GM18511 (cell line): ENCODE data around the gene FUT3.
"Not testable (repeated sequence)": the region's sequence is repeated elsewhere in the genome, so short reads cannot be mapped to it uniquely, and the experiment has no call there.

Source experiments
- ATAC-seq: cut with Tn5 transposase; IDR thresholded peaks from one replicate; pipeline ENCODE4 v1.9.1; 2021; ENCODE audit warnings: mild to moderate bottlenecking, moderate library complexity; ENCODE audit not compliant: unreplicated experiment

Gene FUT3

DNA sequence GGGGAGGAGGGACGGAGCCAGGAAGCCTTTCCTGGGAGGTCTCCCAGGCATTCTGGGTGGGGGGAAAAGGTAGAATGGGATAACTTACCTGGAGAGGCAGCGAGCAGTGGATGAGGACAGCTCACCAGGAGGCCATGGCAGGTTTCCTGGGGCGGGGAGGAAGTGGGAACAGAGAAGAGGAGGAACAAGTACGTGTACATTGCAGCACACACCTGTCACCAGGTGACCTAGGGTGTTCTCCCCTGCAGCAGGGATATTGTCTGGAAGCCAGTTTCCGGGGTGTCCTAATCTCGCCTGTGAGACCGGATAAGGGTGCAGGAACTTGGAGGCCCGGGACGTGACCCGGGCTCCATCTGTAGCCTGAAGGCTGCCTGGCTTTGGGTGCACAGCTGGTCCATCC is at the start of gene FUT3:
TSS of gene FUT3 (minus strand) at position 148 of the 400 bp plus-strand sequence.
- no peak for ATAC-seq

DNA sequence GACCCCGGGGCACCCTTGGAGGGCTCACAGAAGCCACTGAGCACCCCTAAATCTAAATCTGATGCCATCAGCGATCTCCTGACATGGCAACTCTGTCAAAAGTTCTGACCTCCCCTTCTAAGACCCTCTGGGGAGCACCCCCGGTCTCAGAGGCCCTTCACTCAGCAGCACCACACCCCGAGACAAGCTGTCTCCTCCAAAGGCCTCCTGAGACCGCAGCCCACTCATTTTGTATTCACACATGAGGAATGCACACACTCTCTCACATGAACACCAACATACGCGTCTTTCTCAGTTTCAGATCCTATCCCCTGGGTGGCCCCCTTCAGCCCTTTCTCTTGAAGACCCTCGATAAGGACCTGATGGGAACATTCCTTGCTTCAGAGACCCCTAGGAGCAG is 49.7 kb upstream of the FUT3 start:
- ATAC-seq = no peak

DNA sequence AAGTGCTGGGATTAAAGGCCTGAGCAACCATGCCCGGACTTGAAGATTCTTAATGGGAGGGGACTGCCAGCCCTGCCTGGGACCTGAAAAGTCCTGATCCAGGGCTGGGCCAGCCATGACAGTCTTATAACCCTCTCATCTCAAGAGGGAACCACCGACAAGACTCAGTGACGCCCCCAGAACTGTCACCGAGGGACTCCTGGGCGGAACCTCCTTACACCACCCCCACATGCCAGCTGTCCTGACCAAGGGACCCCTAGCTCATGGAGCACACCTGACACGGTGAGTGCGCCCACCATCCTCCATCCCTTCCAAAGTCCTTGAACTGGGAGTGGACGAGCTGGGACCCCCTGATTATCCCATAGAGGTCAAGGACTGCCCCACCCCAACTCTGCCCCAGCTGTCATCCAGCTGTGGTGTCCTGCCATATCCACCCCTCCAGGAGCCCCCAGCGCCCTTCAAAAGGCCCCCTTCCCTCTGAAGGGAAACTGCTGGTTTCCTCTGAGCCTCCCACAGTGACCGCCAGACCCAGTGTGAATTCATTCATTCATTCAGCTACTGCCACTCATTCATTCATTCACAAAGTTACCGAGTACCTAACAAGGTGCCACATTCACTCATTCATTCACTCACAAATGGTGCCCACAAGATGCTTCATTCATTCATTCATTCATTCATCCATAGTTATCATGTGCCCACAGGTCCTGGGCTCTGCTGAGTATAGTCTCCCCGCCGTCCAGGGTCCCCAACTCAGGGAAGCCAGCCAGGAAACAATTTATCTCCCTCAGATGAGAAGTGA is 48.7 kb upstream of the FUT3 start:
- ATAC-seq = no peak

DNA sequence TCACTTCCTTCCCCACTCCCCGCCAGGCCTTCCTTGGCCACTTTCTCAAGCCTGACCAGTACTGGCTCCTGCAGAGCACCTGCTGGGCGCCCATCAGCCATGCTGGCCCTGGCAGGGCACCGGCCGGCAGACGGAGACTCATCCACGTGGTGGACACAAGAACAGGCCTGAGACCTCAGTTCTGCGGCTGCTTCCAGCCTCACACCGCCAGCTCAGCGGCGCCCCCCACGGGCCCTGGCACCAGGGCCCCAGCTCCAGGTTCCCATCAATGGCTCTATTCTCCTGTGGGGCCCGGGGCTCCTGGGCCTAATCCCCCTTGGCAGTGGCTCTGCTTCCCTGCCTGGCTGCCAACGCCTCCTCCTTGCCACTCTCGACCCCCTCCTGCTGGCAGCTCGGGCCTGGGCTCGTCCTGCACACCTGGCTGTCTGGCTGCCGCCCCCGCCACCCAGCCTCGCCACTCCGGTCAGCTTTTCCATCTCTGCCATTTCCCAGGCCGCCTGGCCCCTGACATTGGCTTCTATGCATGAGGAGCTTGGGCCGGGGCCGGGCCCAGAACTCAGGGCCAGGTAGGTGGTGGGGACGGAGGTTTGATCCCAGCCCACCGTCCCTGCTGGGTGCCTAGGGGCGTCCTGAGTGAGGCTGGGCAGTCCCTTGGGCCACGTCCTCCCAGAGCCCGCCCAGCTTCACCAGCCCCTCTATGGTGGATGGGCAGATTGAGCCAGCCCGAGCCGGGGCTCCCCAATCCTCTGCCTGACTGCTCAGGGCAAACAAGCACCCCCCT is 46.1 kb upstream of the FUT3 start:
- ATAC-seq = no peak

DNA sequence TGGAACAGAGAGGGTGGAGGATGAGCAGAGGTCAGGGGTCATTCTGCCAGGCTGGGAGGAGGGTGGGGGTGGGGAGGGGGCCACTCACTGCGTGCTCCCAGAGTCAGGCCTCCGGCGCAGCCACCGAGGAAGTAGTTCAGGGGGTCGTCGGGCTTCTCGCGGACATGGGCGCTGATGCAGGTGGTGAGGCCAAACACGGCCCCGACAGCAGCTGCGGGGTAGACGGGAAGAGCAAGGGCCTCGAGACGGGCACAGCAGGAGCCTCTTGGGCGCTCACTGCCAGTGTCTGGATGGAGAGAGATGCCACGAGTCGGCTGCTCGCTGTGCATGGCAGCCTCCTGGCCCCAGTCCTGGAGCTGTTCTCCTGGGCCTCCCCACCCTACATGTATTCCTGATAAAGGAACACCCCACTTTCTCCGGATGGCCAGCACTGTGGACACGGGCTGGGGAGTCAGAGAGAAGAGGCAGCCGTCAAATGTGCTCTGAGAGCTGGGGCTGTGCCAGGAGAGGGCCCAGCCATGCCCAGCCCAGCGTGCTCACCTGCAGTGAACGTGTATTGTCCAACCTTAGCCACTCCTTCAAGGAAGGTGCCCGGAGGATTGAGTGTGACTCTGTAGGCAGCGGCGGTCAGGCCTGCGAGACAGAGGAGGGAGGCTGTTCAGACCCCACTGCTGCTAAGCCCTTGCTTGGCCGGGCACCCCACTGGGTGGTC is 45.3 kb upstream of the FUT3 start:
- no peak for ATAC-seq

DNA sequence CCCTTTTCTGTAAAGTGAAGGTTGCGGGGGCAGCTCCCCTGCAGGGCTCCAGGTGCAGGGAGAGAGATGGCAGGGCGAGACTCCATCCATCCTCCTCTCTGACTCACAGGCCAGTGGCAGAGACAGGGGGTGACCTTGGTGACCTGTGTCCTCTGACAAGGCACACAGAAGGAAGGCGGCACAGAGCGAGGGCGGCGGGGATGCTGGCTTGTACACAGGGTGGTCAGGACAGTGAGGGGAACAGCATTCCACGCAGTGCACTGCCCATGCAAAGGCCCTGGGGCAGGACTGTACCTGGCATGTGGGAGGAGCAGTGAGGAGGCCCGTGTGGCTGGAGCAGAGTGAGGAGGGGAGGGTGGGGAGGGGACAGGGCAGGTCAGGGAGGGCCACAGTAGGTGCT is 44.6 kb upstream of the FUT3 start:
- ATAC-seq = no peak

DNA sequence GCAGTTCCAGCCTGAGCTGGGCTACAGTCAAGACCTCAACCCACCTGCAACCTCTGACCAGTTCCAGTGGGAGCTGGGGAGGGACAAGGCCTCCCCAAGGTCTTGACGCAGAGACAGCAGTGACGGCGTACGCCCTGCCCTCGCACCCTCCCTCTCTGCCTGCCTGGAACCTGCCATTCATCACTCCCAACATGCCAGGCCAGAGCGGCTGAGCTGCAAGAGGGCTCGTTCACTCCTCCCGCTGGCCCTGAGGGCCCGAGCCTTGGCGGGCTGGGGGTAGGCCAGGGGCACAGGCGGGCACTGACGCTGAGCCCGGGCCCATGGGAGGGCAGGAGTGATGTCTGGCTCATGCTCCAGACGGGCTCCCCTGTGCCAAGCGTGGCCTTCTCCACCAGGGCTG is 44.2 kb upstream of the FUT3 start:
- ATAC-seq = no peak

DNA sequence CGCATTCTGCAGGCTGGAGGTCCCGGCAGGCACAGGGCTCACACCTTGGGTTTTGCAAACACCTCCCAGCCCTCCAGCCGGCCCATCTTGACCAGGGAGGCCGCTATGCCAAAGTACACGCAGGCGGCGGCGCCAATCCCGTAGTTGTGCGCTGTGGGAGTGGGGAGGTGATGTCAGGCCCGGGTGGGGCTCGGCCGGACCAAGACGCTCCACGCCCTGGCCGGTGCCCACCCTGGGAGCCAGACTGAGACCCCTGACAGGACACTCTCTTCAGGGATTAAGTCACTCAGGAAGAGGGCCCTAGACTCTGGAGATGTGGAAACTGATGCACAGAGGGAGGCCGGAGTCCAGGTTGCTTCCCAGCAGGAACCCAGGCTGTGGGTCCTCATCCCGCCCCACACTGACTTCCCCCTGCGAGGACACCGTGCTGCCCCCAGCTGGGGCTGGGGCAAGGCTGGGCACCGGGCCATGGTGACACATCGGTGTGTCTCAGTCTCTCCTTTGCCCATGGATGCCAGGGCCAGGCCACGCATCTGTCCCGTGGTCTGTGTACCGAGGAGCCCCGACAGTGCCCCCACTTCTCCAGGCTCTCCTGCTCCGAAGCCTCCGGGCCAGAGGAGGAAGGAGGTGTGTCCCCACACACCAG is 43.6 kb upstream of the FUT3 start:
- no peak for ATAC-seq

DNA sequence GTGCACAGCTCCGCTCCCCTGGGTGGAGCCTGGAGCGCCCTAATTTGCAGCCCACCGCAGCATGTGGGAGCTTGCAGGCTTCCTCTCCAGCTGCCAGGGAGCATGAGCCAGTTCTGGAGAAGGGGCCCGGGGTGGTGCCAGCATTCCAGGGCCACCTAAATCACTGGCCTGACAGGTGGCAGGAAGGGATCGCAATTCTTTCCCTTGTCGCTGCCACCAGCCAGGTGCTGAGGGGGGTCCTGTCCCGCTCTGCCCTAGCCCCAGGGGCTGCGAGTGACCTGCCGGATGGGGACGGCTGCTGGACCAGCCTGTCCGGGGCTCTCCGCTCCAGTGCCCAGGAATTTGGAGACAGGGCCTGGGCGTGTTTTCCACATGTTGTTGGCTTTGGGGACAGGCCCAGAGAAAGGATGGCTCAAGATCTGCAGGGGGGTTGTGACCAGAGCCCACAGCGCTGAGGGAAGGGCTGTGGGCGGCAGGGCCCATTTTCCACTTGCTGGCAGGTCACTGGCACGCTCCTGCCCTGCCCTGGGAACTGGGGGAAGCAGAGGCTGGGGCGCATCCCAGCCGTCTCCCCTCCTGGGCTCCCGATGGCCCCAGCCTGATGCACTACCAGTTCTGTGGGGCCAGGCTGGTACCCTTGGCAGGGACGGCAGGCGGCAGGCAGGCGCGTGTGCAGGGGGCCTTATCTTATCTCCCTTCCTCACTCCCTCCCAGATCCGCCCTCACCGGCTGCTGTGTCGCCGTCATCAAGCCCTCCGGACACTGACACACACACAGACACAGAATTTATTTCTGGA is 42.9 kb upstream of the FUT3 start:
- no peak for ATAC-seq

DNA sequence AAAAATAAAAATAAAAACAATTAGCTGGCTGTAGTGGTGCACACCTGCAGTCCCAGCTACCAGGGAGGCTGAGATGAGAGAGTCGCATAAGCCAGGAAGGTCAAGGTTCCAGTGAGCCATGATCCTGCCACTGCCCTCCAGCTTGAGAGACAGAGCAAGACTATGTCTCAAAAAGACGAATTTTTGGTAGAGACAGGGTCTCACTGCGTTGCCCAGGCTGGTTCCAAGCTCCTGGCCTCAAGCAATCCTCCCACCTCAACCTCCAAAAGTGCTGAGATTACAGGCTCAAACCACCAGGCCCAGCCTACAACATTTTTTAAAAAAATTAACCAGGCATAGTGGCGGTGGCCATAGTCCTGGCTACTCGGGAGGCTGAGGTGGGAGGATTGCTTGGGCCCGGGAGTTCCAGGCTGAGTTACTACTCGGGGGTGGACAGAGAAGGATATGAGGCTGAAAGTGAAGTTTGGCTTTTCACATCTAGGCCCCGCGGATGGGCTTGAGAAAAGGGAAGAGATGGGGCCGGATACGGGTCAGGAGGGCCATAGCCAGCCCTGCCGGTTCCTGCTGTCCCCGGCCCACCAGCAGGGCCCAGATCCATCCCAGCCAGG is 42.2 kb upstream of the FUT3 start:
- no peak for ATAC-seq

DNA sequence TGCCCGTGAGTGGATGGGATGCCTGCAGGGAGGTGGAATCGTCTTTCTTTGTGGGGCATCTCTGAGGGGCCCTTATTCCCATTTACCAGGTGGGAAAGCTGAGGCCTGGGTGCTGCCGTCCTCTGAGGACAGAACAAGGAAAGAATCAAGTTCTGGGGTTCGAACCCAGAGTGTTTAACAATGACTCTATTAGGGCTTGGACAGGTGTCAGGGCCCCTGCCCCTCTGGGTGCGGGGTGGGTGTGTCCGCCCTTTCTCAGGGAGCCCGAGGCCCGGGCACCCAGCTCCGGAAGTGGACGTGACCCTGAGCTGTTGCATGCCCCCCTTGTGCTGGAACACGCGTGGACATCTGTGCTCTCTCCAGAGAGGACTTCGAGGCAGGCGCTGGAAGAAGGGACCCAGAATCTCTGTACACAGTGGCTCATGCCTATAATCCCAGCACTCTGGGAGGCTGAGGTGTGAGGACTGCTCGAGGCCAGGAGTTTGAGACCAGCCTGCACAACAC is 41.6 kb upstream of the FUT3 start:
- no peak for ATAC-seq

DNA sequence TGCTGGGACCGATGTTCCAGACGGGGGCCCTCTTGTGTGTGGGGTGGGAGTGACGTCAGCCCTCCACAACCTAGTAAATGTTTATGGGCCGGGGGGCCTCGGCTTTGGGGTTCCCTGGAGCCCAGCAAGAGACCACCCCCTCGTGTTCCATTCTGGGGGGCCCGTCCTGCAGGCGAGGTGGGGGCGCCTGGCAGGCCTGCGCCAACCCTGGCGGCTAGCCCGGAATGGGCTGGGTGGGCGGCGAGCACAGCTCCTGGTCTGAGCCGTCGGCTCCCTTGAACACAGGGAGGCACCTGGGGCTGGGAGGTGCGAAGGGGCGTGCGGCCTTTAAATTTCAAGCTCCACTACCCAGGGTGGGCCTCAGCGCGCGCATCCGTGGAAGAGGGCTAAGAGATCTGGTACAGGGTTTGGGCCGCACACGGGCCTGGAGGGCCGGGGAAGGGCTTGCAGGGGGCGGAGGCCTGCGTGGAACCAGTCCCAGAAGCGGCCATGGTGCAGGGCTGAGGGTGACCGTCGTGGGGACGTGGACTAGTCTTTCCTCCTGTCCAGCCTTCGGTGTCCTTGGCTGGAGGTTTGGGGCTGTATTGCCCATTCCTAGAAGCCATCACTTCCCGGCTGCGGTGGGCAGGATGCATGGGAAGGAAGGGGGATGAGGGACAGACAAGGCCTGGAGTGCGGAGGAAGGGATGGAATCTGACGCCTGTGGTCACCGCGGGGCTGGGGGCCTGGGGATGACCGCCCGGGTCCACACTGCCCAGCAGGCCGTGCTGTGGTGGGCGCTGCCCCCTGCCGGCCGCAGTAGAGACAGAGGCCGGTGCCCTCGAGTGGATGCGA is 40.9 kb upstream of the FUT3 start:
- no peak for ATAC-seq

DNA sequence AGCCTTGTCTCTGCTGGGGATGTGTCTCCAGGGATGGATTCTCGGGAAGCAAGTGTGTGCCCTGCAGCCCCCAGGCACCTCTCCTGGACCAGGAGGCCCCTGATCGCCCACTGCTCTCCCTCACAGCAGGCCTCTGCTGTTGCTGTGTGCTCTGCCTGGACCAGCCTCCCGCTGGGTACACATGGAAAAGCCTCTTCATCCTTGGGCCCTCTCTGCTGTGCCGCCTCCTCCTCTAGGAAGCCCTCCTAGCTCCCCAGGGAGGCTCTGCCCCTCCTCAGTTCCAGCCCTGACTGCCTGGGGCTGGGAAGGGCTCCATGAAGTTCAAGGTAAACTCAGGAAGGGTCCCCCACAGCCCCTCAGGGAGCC is 40.3 kb upstream of the FUT3 start:
- no peak for ATAC-seq

DNA sequence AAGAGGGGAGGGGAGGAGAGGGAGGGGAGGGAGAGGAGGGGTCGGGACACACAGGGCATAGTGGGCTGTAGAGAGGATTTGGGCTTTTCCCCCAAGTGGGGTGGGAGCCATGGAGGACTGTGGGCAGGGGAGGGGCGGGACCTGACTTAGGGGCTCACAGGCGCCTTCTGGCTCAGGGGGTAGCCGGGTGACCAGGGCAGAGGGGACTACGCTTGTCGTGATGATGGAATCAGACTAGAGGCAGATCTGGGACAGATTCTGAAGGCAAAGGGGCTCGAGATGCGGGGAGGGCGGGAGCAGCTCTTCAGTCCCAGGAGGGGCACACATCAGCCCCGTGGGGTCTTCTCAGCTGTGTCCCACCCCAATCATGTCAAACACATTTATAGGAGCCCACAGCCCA is 38.9 kb upstream of the FUT3 start:
- no peak for ATAC-seq

DNA sequence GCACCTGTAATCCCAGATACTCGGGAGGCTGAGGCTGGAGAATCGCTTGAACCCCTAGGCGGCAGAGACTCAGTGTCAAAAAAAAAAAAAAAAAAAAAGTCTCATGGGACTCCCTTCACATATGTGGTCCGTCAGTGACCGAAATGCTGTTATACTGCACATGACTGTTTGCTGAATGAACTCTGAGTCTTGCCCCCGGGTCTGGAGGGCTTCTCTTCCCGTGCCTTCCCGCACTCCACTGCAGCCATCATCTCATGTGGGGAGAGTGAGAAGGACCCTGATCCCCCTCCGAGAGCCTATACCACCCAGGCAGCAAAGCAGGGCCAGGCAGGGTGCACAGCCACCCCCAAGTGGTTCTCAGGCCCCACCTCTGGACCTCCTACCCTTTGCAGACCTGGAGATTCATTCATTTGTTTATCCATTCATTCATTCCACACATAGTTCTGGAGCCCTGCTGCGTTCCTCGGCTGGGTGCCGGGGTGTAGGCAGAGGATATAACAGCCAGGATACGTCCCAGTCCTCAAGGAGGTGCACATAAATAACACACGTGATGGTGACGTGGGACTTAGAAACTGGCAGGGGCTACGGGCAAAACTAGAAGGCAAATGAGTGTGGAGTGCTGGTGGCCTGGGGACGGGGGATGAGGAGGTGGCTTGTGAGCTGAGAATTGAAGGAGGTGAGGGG is 38.2 kb upstream of the FUT3 start:
- ATAC-seq = no peak

DNA sequence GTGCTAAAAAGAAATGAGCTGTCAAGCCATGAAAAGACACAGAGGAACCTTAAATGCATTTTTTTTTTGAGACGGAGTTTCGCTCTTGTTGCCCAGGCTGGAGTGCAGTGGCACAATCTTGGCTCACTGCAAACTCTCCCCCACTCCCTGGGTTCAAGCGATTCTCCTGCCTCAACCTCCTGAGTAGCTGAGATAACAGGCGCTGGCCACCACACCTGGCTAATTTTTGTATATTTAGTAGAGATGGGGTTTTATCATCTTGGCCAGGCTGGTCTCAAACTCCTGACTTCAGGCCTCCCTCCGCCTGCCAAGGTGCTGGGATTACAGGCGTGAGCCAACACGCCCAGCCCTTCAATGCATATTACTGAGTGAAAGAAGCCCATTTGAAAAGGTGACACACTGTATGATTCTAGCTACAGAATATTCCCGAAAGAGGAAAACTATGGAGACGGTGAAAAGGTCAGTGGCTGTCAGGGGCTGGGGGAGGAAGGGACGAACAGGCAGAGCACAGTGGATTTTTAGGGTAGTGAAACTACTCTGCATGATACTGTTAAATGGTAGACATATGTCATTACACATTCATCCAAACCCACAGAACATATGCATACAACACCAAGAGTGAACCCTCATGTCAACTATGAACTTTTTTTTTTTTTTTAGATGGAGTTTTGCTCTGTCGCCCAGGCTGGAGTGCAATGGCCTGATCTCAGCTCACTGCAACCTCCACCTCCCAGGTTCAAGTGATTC is 33.0 kb upstream of the FUT3 start:
- not testable (repeated sequence) for ATAC-seq

DNA sequence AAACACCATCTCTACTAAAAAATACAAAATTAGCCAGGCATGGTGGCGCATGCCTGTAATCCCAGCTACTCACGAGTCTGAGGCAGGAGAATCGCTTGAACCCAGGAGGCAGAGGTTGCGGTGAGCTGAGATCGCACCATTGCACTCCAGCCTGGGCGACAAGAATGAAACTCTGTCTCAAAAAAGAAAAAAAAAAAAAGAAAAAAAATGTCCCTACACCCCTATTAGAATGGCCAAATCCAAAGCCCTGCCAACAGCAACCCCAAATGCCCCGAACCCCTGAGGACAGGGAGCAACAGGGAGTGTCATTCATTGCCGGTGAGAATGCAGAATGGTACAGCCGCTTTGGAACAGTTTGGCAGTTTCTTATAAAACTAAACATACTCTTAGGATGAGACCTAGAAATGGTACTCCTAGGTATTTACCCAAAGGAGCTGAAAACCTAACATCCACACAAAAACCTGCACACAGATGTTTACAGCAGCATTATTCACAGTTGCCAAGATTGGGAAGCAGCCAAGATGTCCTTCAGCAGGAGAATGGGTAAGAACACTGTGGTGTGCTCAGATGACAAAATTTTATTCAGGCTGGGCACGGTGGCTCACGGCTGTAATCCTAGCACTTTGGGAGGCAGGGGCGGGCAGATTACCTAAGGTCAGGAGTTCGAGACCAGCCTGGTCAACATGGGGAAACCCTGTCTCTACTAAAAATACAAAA is 32.1 kb upstream of the FUT3 start:
- ATAC-seq = not testable (repeated sequence)
